ENCODE measurements around the gene KCND3.

The KCND3 gene

DNA sequence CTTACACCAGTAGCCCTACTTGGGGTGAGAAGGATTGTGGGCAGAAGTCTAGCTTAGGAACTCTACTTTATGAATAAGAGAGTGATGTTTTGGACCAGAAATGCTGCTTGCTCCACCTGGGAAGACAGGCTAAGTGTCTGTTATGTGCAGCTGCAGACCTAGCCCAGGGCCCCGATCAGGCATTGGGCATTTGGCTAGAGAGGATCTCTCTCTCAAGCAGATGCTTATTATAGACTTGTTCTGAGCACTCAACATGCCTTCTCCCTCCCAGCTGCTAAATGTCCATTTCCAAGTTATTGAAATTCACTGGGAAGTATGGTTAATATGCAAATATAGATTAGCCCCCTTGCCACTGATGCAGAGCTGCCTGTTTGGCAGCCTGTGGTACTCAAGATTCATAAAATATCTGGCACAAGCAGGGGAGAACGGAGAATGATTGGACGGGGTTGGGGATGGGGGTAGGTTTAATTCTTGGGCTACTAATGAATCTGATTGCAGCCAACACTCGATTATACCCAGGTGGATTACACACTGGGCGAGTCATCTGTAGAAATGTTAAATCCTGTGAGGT lies 115.9 kb downstream of the KCND3 start:
- TF ChIP-seq POLR2AphosphoS5 (IDR thresholded peaks at IDR 0.05; ENCODE audit: borderline replicate concordance, low read depth, low read length) (no peak), FOXP2 (optimal IDR thresholded peaks at IDR 0.05; ENCODE audit: control extremely low read depth, extremely low read length, insufficient read depth) (no peak), EZH2 (IDR thresholded peaks at IDR 0.05) (no peak)
- no peaks in the 10 kb centered on the region for H3K36me3 ChIP-seq (ENCODE audit: insufficient read depth, low read length)
- H3K9me3 ChIP-seq (ENCODE audit: low read depth, low read length): no peaks in the 10 kb centered on the region
- no peak overlapping the region for H3K27ac ChIP-seq
- no peak for DNase-seq (ENCODE audit: low read depth, low spot score)
- no peak overlapping the region for H3K4me3 ChIP-seq
- no peak overlapping the region for H3K9ac ChIP-seq (ENCODE audit: insufficient read length)

DNA sequence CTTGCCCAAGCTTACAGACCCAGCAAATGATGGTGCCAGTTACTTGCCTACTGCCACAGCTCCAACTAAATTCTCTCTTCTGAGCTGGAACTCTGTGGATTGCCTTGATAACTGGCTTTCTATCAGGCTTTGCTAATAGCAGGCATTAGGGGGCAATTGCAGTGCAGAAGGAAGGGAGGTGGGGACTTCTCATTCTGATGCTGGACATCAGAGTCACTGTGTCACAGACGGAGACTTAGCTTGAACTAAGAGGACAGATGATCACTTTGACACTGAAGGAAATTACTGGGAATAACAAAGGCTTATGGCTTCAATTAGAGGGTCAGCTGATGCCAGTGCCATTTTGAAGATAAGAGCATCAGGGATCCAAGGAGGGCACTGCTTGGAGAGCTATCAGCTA lies 119.3 kb downstream of the KCND3 start:
- Histone ChIP-seq H3K9ac (ENCODE audit: insufficient read length) (no peak overlapping the region), H3K4me3 (no peak overlapping the region), H3K27ac (no peak overlapping the region), H3K9me3 (ENCODE audit: low read depth, low read length) (no peaks in the 10 kb centered on the region), H3K36me3 (ENCODE audit: insufficient read depth, low read length) (no peaks in the 10 kb centered on the region)
- TF ChIP-seq POLR2AphosphoS5 (IDR thresholded peaks at IDR 0.05; ENCODE audit: borderline replicate concordance, low read depth, low read length): no peak
- TF ChIP-seq EZH2 (IDR thresholded peaks at IDR 0.05): no peak
- no peak for TF ChIP-seq FOXP2 (optimal IDR thresholded peaks at IDR 0.05; ENCODE audit: control extremely low read depth, extremely low read length, insufficient read depth)
- DNase-seq (ENCODE audit: low read depth, low spot score): no peak

DNA sequence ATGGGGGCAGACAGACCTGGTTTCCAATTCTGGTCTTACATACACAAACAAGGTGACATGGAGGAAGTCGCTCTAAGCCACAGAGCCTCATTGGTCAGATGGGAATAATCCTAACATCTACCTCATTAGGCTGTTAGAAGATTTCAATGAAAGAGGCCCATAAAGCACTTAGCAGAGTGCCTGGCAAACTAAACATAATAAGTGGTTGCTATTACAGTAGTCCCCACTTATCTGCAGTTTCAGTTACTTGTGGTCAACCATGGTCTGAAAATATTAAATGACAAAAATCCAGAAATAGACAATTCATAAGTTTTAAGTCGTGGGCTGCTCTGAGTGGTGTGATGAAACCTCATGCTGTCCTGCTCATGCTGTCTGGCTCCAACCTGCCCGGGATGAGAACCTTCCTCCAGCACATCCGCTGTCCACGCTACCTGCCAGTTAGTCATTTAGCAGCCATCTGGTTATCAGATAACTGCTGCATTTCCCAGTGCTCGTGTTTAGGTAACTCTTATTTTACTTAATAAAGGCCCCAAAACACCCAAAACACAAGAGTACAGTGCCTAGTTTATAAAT lies 121.5 kb downstream of the KCND3 start:
- Histone ChIP-seq H3K9ac (ENCODE audit: insufficient read length) (no peak overlapping the region), H3K4me3 (no peak overlapping the region), H3K27ac (no peak overlapping the region), H3K9me3 (ENCODE audit: low read depth, low read length) (no peaks in the 10 kb centered on the region), H3K36me3 (ENCODE audit: insufficient read depth, low read length) (no peaks in the 10 kb centered on the region)
- TF ChIP-seq POLR2AphosphoS5 (IDR thresholded peaks at IDR 0.05; ENCODE audit: borderline replicate concordance, low read depth, low read length) (no peak), FOXP2 (optimal IDR thresholded peaks at IDR 0.05; ENCODE audit: control extremely low read depth, extremely low read length, insufficient read depth) (no peak), EZH2 (IDR thresholded peaks at IDR 0.05) (no peak)
- DNase-seq (ENCODE audit: low read depth, low spot score): no peak

DNA sequence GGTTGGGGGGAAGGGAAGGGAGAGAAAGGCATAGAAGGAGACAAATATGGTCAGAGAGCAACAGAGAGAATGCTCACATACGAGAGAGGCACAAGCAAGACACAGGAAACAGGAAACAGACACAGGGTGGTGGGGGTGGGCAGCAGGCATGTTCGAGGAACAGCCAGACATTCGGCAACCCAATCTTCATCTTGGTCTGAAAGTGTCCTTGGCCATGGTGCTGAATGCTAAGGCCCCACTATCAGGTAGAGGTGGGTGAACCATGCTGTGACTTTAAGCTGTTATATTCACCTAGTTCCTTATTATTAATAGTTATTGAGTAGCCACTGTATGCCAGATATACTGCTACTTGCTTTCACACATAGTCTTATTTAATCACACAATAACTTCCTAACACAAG lies 124.6 kb downstream of the KCND3 start:
- no peak overlapping the region for H3K4me3 ChIP-seq
- no peak for DNase-seq (ENCODE audit: low read depth, low spot score)
- H3K9ac ChIP-seq (ENCODE audit: insufficient read length): no peak overlapping the region
- TF ChIP-seq EZH2 (IDR thresholded peaks at IDR 0.05) (no peak), FOXP2 (optimal IDR thresholded peaks at IDR 0.05; ENCODE audit: control extremely low read depth, extremely low read length, insufficient read depth) (no peak), POLR2AphosphoS5 (IDR thresholded peaks at IDR 0.05; ENCODE audit: borderline replicate concordance, low read depth, low read length) (no peak)
- no peaks in the 10 kb centered on the region for H3K9me3 ChIP-seq (ENCODE audit: low read depth, low read length)
- H3K36me3 ChIP-seq (ENCODE audit: insufficient read depth, low read length): no peaks in the 10 kb centered on the region
- H3K27ac ChIP-seq: no peak overlapping the region

DNA sequence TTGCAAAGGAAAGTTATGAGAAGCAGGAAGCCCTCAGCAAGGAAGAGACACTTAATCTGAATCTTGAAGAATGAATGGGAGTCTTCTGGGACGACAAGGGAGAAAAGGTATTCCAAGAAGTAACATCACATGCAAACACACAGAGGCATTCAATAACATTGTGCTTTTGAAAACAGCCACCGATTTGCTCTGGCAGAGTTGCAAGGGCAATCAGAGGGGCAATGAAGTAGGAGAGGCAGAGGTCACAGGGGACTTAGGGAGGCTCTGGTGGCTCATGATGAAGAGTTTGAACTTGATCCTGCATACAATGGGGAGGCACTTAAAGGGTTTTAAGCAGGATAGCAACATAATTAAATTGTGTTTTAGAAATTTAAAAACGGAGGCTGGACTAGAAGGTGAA lies 126.1 kb downstream of the KCND3 start:
- DNase-seq (ENCODE audit: low read depth, low spot score): no peak
- TF ChIP-seq FOXP2 (optimal IDR thresholded peaks at IDR 0.05; ENCODE audit: control extremely low read depth, extremely low read length, insufficient read depth) (no peak), EZH2 (IDR thresholded peaks at IDR 0.05) (no peak), POLR2AphosphoS5 (IDR thresholded peaks at IDR 0.05; ENCODE audit: borderline replicate concordance, low read depth, low read length) (no peak)
- Histone ChIP-seq H3K27ac (no peak overlapping the region), H3K36me3 (ENCODE audit: insufficient read depth, low read length) (no peaks in the 10 kb centered on the region), H3K9ac (ENCODE audit: insufficient read length) (no peak overlapping the region), H3K9me3 (ENCODE audit: low read depth, low read length) (no peaks in the 10 kb centered on the region), H3K4me3 (no peak overlapping the region)

DNA sequence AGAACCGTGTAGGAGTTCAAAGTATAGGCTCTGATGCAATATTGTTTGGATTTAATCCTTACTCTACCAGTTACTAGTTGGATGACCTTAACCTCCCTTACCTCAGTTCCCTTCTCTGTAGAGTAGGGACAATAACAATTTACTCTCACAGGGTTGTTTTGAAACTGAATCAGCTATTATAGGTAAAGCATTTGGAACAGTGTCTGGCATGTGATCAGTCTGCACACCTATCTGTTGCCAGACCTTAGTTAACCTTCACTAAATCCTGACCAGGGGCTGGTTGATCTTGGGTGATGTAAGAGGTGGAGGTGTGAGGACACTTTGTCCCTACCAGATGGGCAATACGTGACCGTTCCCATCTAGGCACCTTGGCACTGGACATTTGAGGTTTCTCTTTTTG lies 126.9 kb downstream of the KCND3 start:
- no peaks in the 10 kb centered on the region for H3K36me3 ChIP-seq (ENCODE audit: insufficient read depth, low read length)
- no peak overlapping the region for H3K4me3 ChIP-seq
- H3K27ac ChIP-seq: no peak overlapping the region
- no peak for DNase-seq (ENCODE audit: low read depth, low spot score)
- H3K9me3 ChIP-seq (ENCODE audit: low read depth, low read length): no peaks in the 10 kb centered on the region
- no peak overlapping the region for H3K9ac ChIP-seq (ENCODE audit: insufficient read length)
- no peak for TF ChIP-seq FOXP2 (optimal IDR thresholded peaks at IDR 0.05; ENCODE audit: control extremely low read depth, extremely low read length, insufficient read depth)
- TF ChIP-seq EZH2 (IDR thresholded peaks at IDR 0.05): no peak
- TF ChIP-seq POLR2AphosphoS5 (IDR thresholded peaks at IDR 0.05; ENCODE audit: borderline replicate concordance, low read depth, low read length): no peak

DNA sequence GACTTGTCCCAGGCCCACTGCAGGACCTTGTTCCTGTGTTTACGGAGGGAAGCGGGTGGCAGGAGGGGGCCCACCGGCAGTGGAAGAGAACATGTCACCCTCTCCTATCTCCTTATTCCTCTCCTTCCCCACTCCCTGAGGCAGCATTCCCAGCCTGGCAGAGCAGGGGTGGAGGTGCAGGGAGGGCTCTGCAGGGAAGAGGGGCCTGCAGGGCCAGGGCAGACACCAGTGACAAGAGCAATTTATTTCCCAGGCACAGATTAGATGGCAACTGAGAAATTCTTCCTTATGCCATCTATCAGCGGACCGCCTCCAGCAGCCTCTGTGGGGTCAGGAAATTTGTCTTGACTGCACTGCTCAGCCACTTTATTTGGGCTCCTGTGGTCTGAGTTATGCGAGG lies 127.9 kb downstream of the KCND3 start:
- Histone ChIP-seq H3K36me3 (ENCODE audit: insufficient read depth, low read length) (no peaks in the 10 kb centered on the region), H3K4me3 (no peak overlapping the region), H3K9ac (ENCODE audit: insufficient read length) (no peak overlapping the region), H3K9me3 (ENCODE audit: low read depth, low read length) (no peaks in the 10 kb centered on the region), H3K27ac (no peak overlapping the region)
- TF ChIP-seq POLR2AphosphoS5 (IDR thresholded peaks at IDR 0.05; ENCODE audit: borderline replicate concordance, low read depth, low read length) (no peak), EZH2 (IDR thresholded peaks at IDR 0.05) (no peak), FOXP2 (optimal IDR thresholded peaks at IDR 0.05; ENCODE audit: control extremely low read depth, extremely low read length, insufficient read depth) (no peak)
- no peak for DNase-seq (ENCODE audit: low read depth, low spot score)

DNA sequence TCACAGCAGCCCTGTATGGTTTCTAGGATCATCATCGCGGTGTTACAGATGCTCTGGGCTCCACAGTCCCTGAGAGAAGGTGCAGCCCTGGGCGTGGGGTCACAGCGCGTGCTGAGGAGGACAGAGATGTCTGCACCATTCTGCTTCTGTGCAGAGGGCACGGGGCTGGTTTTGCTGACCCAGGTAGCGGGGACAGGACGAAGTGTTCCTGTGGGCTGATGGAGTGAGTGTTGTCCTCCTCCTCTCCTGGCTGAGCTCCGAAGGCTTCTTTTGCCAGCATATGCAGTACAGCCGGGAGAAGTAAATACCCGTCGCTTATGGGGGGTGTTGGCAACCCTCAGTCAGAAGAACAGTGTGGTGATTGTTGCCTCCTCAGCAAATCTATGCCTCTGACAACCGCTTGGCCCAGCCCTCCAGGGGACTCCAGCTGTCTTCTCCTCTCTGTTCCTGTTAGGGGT lies 132.2 kb downstream of the KCND3 start:
- no peak overlapping the region for H3K9ac ChIP-seq (ENCODE audit: insufficient read length)
- DNase-seq (ENCODE audit: low read depth, low spot score): no peak
- no peaks in the 10 kb centered on the region for H3K36me3 ChIP-seq (ENCODE audit: insufficient read depth, low read length)
- no peak overlapping the region for H3K4me3 ChIP-seq
- H3K9me3 ChIP-seq (ENCODE audit: low read depth, low read length): no peaks in the 10 kb centered on the region
- TF ChIP-seq EZH2 (IDR thresholded peaks at IDR 0.05) (no peak), FOXP2 (optimal IDR thresholded peaks at IDR 0.05; ENCODE audit: control extremely low read depth, extremely low read length, insufficient read depth) (no peak), POLR2AphosphoS5 (IDR thresholded peaks at IDR 0.05; ENCODE audit: borderline replicate concordance, low read depth, low read length) (no peak)
- no peak overlapping the region for H3K27ac ChIP-seq

All from SK-N-MC (cell line).